GM23248 (cell line): ENCODE data around the gene RTN4RL1. TPM values are rescaled to one million over a fixed set of nuclear protein-coding genes. Genes with fewer than 3 reads are reported as not detected.

Experiments used
- DNase-seq: peaks from one replicate; pipeline ENCODE4 v3.0.0-alpha.2; 2015
- H2AFZ ChIP-seq: fragments of 200-600 bp; sonication (generic); 2 replicates; pipeline ENCODE4 v1.6.1; 2016; ENCODE audit warnings: antibody characterized with exemption
- H3F3A ChIP-seq: fragments of 200-600 bp; sonication (generic); 2 replicates; pipeline ENCODE4 v1.6.1; 2016; ENCODE audit warnings: mild to moderate bottlenecking, antibody characterized with exemption, mixed run types; ENCODE audit not compliant: insufficient read depth
- H3K27ac ChIP-seq: fragments of 200-600 bp; sonication (generic); 2 replicates; pipeline ENCODE4 v1.5.1; 2016; ENCODE audit warnings: mild to moderate bottlenecking
- H3K27me3 ChIP-seq: fragments of 200-600 bp; sonication (generic); replicated peaks from 2 replicates; pipeline ENCODE4 v1.6.1; 2016; ENCODE audit warnings: mild to moderate bottlenecking; ENCODE audit not compliant: insufficient read depth
- H3K36me3 ChIP-seq: fragments of 200-600 bp; sonication (generic); 2 replicates; pipeline ENCODE4 v1.6.1; 2016; ENCODE audit warnings: low read depth, mild to moderate bottlenecking
- H3K4me1 ChIP-seq: fragments of 200-600 bp; sonication (generic); 2 replicates; pipeline ENCODE4 v1.6.1; 2016; ENCODE audit warnings: mild to moderate bottlenecking; ENCODE audit not compliant: insufficient read depth
- H3K4me2 ChIP-seq: fragments of 200-600 bp; sonication (generic); one replicate; pipeline ENCODE4 v1.6.1; 2016; ENCODE audit warnings: mild to moderate bottlenecking; ENCODE audit not compliant: unreplicated experiment
- H3K4me3 ChIP-seq: fragments of 200-600 bp; sonication (generic); 2 replicates; pipeline ENCODE4 v1.5.1; 2016; ENCODE audit warnings: mild to moderate bottlenecking
- H3K79me2 ChIP-seq: fragments of 200-600 bp; sonication (generic); 2 replicates; pipeline ENCODE4 v1.6.1; 2016; ENCODE audit warnings: mild to moderate bottlenecking; ENCODE audit not compliant: insufficient read depth
- H3K9ac ChIP-seq: fragments of 200-600 bp; sonication (generic); 2 replicates; pipeline ENCODE4 v1.6.1; 2016; ENCODE audit warnings: mild to moderate bottlenecking
- H3K9me2 ChIP-seq: fragments of 200-600 bp; sonication (generic); 2 replicates; pipeline ENCODE4 v1.6.1; 2016; ENCODE audit warnings: mixed run types, mild to moderate bottlenecking, moderate library complexity; ENCODE audit not compliant: insufficient read depth
- H3K9me3 ChIP-seq: fragments of 200-600 bp; sonication (generic); one replicate; pipeline ENCODE4 v1.6.1; 2017; ENCODE audit warnings: low read depth
- H4K20me1 ChIP-seq: fragments of 200-600 bp; sonication (generic); 2 replicates; pipeline ENCODE4 v1.6.0; 2016; ENCODE audit not compliant: insufficient read depth
- EZH2 ChIP-seq: fragments of 200-600 bp; sonication (generic); IDR thresholded peaks from 2 replicates; pipeline ENCODE4 v1.6.1; 2018; ENCODE audit warnings: antibody characterized with exemption, mild to moderate bottlenecking; ENCODE audit not compliant: insufficient read depth, poor library complexity, severe bottlenecking
- EZH2phosphoT487 ChIP-seq: fragments of 200-600 bp; sonication (generic); IDR thresholded peaks from 2 replicates; pipeline ENCODE4 v1.6.1; 2018; ENCODE audit warnings: antibody characterized with exemption, moderate library complexity, mild to moderate bottlenecking, low read depth; ENCODE audit not compliant: insufficient read depth
- WGBS, 2 experiments: methylation state at CpG; one replicate each; pipeline ENCODE4 v1.1.6; 2015 to 2017; ENCODE audit warnings: low lambda C conversion rate in 2 of 2, low coverage in 1 of 2; ENCODE audit errors: missing lambda C conversion rate in 2 of 2; 5-methylcytosine and 5-hydroxymethylcytosine counted together
- in situ Hi-C: fragments of 300-500 bp; cut with MboI; formaldehyde crosslinking; loops from 2 replicates; pipeline ENCODE4 v1.15.0; 2020
- polyA plus RNA-seq: library from polyadenylated mRNA; unstranded; fragments of >200 nt; fragmentation: Nextera tagmentation; extraction: Ambion mirVana; gene quantifications from 2 replicates; pipeline ENCODE4 v1.2.1, GENCODE V29; 2016
- total RNA-seq: library from RNA; depleted of rRNA; stranded (reverse); fragments of >200 nt; shearing (Covaris generic); gene quantifications from 2 replicates; pipeline ENCODE4 v1.2.3, GENCODE V29; 2014

The RTN4RL1 gene
- total and polyA plus RNA-seq, 2 experiments from 2014 or later, result 0.22 TPM; not detected in 1

GRCh38 chr17:2044263-2044894 lies 19.2 kb upstream of the RTN4RL1 start:
- in situ Hi-C loops, result no loop called here
- H3K4me2 ChIP-seq, result no peak overlapping the region
- WGBS, 2 experiments, result 91% methylated on average over 5 of the region's 5 CpGs
- 0 out of 2 replicates have a peak overlapping the region, but pooled peaks have one; percentile 32 for H3K9ac ChIP-seq
- peak overlapping the region; percentile 85 for H3K27ac ChIP-seq
- no peaks in the 10 kb centered on the region for H3K9me2 ChIP-seq
- peaks cover 34% of the 10 kb centered on the region for H3F3A ChIP-seq
- H3K9me3 ChIP-seq, result no peaks in the 10 kb centered on the region
- no peaks in the 10 kb centered on the region for H4K20me1 ChIP-seq
- TF ChIP-seq EZH2phosphoT487, result no peak
- no peak for TF ChIP-seq EZH2
- H3K79me2 ChIP-seq, result peaks cover 30% of the 10 kb centered on the region
- H3K4me1 ChIP-seq, result peaks cover 33% of the 10 kb centered on the region
- no peaks in the 10 kb centered on the region for H3K27me3 ChIP-seq
- no peak for DNase-seq
- no peak overlapping the region for H2AFZ ChIP-seq
- no peak overlapping the region for H3K4me3 ChIP-seq
- peaks cover 7% of the 10 kb centered on the region; the same call in 1 of the 2 replicates for H3K36me3 ChIP-seq

- Histone ChIP-seq H3K36me3 (peaks cover 7% of the 10 kb centered on the region; the same call in 1 of the 2 replicates), H3K27ac (peak overlapping the region; percentile 85), H2AFZ (no peak overlapping the region), H3K4me2 (peak overlapping the region; percentile 95), H4K20me1 (no peaks in the 10 kb centered on the region), H3K9ac (peak overlapping the region; percentile 92), H3K9me3 (no peaks in the 10 kb centered on the region), H3K4me3 (peak overlapping the region; percentile 89; the same call in 1 of the 2 replicates), H3F3A (peaks cover 34% of the 10 kb centered on the region), H3K27me3 (no peaks in the 10 kb centered on the region), H3K79me2 (peaks cover 30% of the 10 kb centered on the region), H3K9me2 (no peaks in the 10 kb centered on the region), H3K4me1 (peaks cover 29% of the 10 kb centered on the region)
- DNase-seq, result peak; percentile 89
- in situ Hi-C loops, result no loop called here
- TF ChIP-seq EZH2phosphoT487, result no peak
- TF ChIP-seq EZH2, result no peak
- 57 to 58% methylated on average over 6 of the region's 6 CpGs for WGBS, 2 experiments
Measured at GRCh38 chr17:2043785-2044184, 18.7 kb upstream of the RTN4RL1 start.

GRCh38 chr17:2042933-2043332 lies 17.8 kb upstream of the RTN4RL1 start:
- no peak for TF ChIP-seq EZH2phosphoT487
- TF ChIP-seq EZH2, result no peak
- H3F3A ChIP-seq, result peaks cover 34% of the 10 kb centered on the region
- peaks cover 30% of the 10 kb centered on the region for H3K79me2 ChIP-seq
- no peaks in the 10 kb centered on the region for H3K9me2 ChIP-seq
- peak overlapping the region; percentile 92 for H3K9ac ChIP-seq
- in situ Hi-C loops, result no loop called here
- 75 to 83% methylated on average over 5 of the region's 5 CpGs for WGBS, 2 experiments
- peak overlapping the region; percentile 95 for H3K4me2 ChIP-seq
- H3K27me3 ChIP-seq, result no peaks in the 10 kb centered on the region
- H3K4me3 ChIP-seq, result peak overlapping the region; percentile 89
- no peak for DNase-seq
- H4K20me1 ChIP-seq, result no peaks in the 10 kb centered on the region
- peaks cover 7% of the 10 kb centered on the region; the same call in 1 of the 2 replicates for H3K36me3 ChIP-seq
- H3K4me1 ChIP-seq, result peaks cover 25% of the 10 kb centered on the region
- no peak overlapping the region for H2AFZ ChIP-seq
- no peaks in the 10 kb centered on the region for H3K9me3 ChIP-seq
- H3K27ac ChIP-seq, result peak overlapping the region; percentile 85

DNA sequence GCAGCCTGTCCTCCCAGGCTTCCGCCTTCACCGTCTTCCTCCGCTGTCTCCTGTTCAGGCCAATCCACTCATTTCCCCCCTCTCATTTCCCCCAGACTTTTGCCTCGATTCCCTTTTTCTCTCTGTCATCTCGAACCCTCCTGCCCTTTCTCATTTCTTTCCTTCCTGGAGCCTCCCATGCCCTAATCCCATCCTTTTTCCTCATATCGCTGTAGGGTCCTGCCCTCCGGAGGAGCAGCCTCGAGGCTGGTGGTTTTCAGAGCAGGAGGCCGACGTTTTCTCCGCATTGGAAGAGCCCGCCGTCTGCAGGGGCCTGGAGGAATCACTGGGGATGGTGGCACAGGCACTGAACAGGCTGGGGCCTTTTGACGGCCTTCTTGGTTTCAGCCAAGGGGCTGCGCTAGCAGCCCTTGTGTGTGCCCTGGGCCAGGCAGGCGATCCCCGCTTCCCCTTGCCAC lies 17.3 kb upstream of the RTN4RL1 start:
- peaks cover 30% of the 10 kb centered on the region for H3K79me2 ChIP-seq
- no peaks in the 10 kb centered on the region for H3K27me3 ChIP-seq
- in situ Hi-C loops, result no loop called here
- H3F3A ChIP-seq, result peaks cover 34% of the 10 kb centered on the region
- TF ChIP-seq EZH2phosphoT487 (no peak), EZH2 (no peak)
- no peaks in the 10 kb centered on the region for H3K9me2 ChIP-seq
- peak overlapping the region; percentile 95 for H3K4me2 ChIP-seq
- peaks cover 7% of the 10 kb centered on the region; the same call in 1 of the 2 replicates for H3K36me3 ChIP-seq
- H3K4me1 ChIP-seq, result peaks cover 25% of the 10 kb centered on the region
- H3K4me3 ChIP-seq, result peak overlapping the region; percentile 89
- H4K20me1 ChIP-seq, result no peaks in the 10 kb centered on the region
- no peaks in the 10 kb centered on the region for H3K9me3 ChIP-seq
- H2AFZ ChIP-seq, result peak overlapping the region; percentile 69
- peak overlapping the region; percentile 92 for H3K9ac ChIP-seq
- H3K27ac ChIP-seq, result peak overlapping the region; percentile 85
- peak; percentile 77 for DNase-seq
- 12% methylated on average over 17 of the region's 17 CpGs for WGBS, 2 experiments
